GM12891 (cell line): Measurements from ENCODE around the gene NEK8.

Source experiments
- POLR2A ChIP-seq: IDR thresholded peaks from 2 replicates; pipeline ENCODE4 v1.6.1; 2011; ENCODE audit warnings: low read depth, low read length, control low read depth
- POLR2AphosphoS5 ChIP-seq: IDR thresholded peaks from 2 replicates; pipeline ENCODE4 v1.6.1; 2011; ENCODE audit warnings: low read depth, low read length, control low read depth

DNA sequence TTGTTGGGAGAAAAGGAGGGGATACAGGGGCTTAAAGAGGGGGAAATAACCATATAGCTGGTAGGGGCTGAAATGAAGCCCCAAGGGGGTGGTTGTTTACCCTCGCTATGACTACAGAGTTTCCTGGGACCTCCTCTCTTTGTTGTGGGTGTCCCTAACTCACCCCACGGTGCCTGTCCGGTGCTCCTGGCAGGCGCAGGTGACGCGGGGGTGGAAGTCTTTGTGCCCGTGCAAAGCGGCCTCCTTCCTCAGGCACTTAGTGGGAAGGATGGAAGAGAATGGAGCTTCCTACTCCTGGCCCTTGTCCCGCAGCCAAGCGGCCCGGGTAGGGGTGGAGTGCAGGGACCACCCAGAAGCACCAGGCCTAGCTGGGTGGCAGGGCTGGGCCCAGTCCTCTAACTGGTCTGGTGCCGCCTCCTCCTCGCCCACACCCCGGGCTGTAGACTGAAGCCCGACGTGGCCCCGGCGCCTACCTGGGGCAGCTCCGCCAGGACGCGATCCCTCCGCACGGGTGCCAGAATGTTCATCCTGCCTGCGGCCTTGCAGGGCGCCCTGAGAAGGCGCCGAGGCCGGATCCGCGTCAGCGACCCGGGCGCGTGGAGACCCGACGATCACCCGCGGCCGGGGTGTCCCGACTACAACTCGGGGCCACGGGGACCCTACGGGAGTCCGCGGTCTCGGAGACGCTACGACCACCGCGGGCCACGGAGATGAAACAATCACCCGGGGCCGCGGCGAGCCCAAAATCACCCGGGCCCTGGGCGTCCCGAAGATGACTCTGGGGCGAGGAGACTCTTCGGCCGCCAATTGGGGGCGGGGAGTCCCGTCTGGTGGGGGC is 11.6 kb upstream of the NEK8 start:
- TF ChIP-seq POLR2AphosphoS5 (no peak), POLR2A (no peak)
